Esophagus squamous epithelium (tissue), 5 donors: ENCODE measurements around the gene CCDC50. TPM values are rescaled to one million over a fixed set of nuclear protein-coding genes. Genes with fewer than 3 reads are reported as not detected.

Source experiments
- DNase-seq: peaks from one replicate; lab custom pipeline; 2025; lab: John Stamatoyannopoulos, UW
- H3K27ac ChIP-seq, 4 donors: fragments of 200-600 bp; sonication (generic); one replicate each; pipeline ENCODE4 v1.5.1; 2016 to 2019; ENCODE audit warnings: mild to moderate bottlenecking in 1 of 4
- H3K27me3 ChIP-seq, 4 donors: fragments of 200-600 bp; sonication (generic); 1 replicate in 3 of 4; 2 replicates in 1 of 4; pipeline versions ENCODE4 v1.5.1 to v1.6.0; 2017 to 2021; ENCODE audit warnings: antibody characterized with exemption in 1 of 4
- H3K36me3 ChIP-seq, 3 donors: fragments of 200-600 bp; sonication (generic); one replicate each; pipeline ENCODE4 v1.5.1; 2016 to 2019
- H3K4me1 ChIP-seq, 3 donors: fragments of 200-600 bp; sonication (generic); one replicate each; pipeline ENCODE4 v1.5.1; 2017 to 2019
- H3K4me3 ChIP-seq, 4 donors: fragments of 200-600 bp; sonication (generic); 1 replicate in 3 of 4; 2 replicates in 1 of 4; pipeline ENCODE4 v1.5.1; 2016 to 2019; ENCODE audit warnings: mild to moderate bottlenecking in 2 of 4, moderate library complexity in 1 of 4
- H3K9me3 ChIP-seq, 3 donors: fragments of 200-600 bp; sonication (generic); one replicate each; pipeline ENCODE4 v1.5.1; 2016 to 2019
- POLR2A ChIP-seq, 4 donors: fragments of 450-650 bp; IDR thresholded peaks; one replicate each; pipeline ENCODE4 v1.6.1; 2017; ENCODE audit warnings: antibody characterized with exemption in 4 of 4, mild to moderate bottlenecking in 4 of 4, moderate library complexity in 3 of 4
- WGBS, 2 donors: methylation state at CpG; one replicate each; pipeline ENCODE4 v1.1.5; 2018; 5-methylcytosine and 5-hydroxymethylcytosine counted together
- intact Hi-C: fragments of 100-400 bp; cut with DNase I; formaldehyde crosslinking; loops from one replicate; pipeline ENCODE4 v1.15.0; 2022
- total RNA-seq, 4 donors: library from RNA; depleted of rRNA; stranded (reverse); fragments of >200 nt; gene quantifications; one replicate each; pipeline ENCODE4 v1.1.0, GENCODE V29; 2016
- TF ChIP-seq, protein P1 (sequence below), 6 experiments: fragments of 450-650 bp in 4 of 6; fragments of 200-600 bp in 2 of 6; sonication (generic) in 2 of 6; IDR thresholded peaks; one replicate each; pipeline ENCODE4 v1.5.1; 2016 to 2019; ENCODE audit warnings: antibody characterized with exemption in 6 of 6, mild to moderate bottlenecking in 4 of 6, moderate library complexity in 4 of 6
- donor health status: DM: yes; HTN: yes; CAD: no.

Gene CCDC50
- total RNA-seq, 4 donors from 2014 or later: 12.7 to 56.6 (median 30.5) TPM

- peaks cover 0 to 4% (median 0%) of the 10 kb centered on the region in 3 donors for H3K9me3 ChIP-seq
- intact Hi-C loops: loop anchor here (10.0 kb wide), 1 partner anchor 1030 kb away; no protein-coding TSS in a partner anchor
- H3K4me1 ChIP-seq: no peaks in the 10 kb centered on the region
- TF ChIP-seq, protein P1, sequence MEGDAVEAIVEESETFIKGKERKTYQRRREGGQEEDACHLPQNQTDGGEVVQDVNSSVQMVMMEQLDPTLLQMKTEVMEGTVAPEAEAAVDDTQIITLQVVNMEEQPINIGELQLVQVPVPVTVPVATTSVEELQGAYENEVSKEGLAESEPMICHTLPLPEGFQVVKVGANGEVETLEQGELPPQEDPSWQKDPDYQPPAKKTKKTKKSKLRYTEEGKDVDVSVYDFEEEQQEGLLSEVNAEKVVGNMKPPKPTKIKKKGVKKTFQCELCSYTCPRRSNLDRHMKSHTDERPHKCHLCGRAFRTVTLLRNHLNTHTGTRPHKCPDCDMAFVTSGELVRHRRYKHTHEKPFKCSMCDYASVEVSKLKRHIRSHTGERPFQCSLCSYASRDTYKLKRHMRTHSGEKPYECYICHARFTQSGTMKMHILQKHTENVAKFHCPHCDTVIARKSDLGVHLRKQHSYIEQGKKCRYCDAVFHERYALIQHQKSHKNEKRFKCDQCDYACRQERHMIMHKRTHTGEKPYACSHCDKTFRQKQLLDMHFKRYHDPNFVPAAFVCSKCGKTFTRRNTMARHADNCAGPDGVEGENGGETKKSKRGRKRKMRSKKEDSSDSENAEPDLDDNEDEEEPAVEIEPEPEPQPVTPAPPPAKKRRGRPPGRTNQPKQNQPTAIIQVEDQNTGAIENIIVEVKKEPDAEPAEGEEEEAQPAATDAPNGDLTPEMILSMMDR (IDR thresholded peaks at IDR 0.05): no peak
- TF ChIP-seq POLR2A (IDR thresholded peaks at IDR 0.05): no peak
- H3K27me3 ChIP-seq: no peaks in the 10 kb centered on the region
- H3K36me3 ChIP-seq: no peaks in the 10 kb centered on the region
- H3K27ac ChIP-seq: no peak overlapping the region
- no peak overlapping the region for H3K4me3 ChIP-seq
- WGBS, 2 donors: 90 to 94% methylated on average over 1 of the region's 1 CpG
- DNase-seq: no peak
Measured at GRCh38 chr3:191414732-191415131, 85.5 kb downstream of the CCDC50 start.

- intact Hi-C loops: loop anchor here (10.0 kb wide), 1 partner anchor 1029 kb away; no protein-coding TSS in a partner anchor
- no peak for DNase-seq
- no peak for TF ChIP-seq POLR2A (IDR thresholded peaks at IDR 0.05)
- TF ChIP-seq, protein P1 (IDR thresholded peaks at IDR 0.05): no peak
Measured at GRCh38 chr3:191415566-191415965, 86.4 kb downstream of the CCDC50 start.

DNA sequence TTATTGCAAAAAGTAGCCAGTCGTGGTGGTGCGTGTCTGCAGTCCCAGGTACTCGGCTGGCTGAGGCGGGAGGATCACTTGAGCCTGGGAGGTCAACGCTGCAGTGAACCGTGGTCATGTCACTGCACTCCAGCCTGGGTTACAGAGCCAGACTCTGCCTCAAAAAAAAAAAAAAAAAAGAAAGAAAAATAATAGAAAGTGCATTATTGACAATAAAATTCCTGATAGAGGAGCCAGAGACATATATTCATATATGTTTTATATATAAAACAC is 88.2 kb downstream of the CCDC50 start:
- TF ChIP-seq POLR2A (IDR thresholded peaks at IDR 0.05): no peak
- Histone ChIP-seq H3K9me3 (no peaks in the 10 kb centered on the region), H3K4me3 (no peak overlapping the region), H3K4me1 (no peaks in the 10 kb centered on the region), H3K27me3 (no peaks in the 10 kb centered on the region), H3K27ac (no peak overlapping the region), H3K36me3 (no peaks in the 10 kb centered on the region)
- intact Hi-C loops: loop anchor here (10.0 kb wide), 1 partner anchor 1027 kb away; no protein-coding TSS in a partner anchor
- WGBS, 2 donors: 79 to 82% methylated on average over 6 of the region's 6 CpGs
- no peak for DNase-seq

More at GRCh38 chr3:191415566-191415965, 86.4 kb downstream of the CCDC50 start:
- Histone ChIP-seq H3K4me3 (no peak overlapping the region), H3K4me1 (no peaks in the 10 kb centered on the region), H3K9me3 (no peaks in the 10 kb centered on the region), H3K27me3 (no peaks in the 10 kb centered on the region), H3K27ac (no peak overlapping the region), H3K36me3 (no peaks in the 10 kb centered on the region)
- WGBS, 2 donors: 83 to 89% methylated on average over 9 of the region's 9 CpGs

- Histone ChIP-seq H3K27me3 (no peaks in the 10 kb centered on the region), H3K4me3 (no peak overlapping the region), H3K9me3 (no peaks in the 10 kb centered on the region), H3K4me1 (no peaks in the 10 kb centered on the region), H3K27ac (no peak overlapping the region), H3K36me3 (no peaks in the 10 kb centered on the region)
- DNase-seq: no peak
- no peak for TF ChIP-seq POLR2A (IDR thresholded peaks at IDR 0.05)
- TF ChIP-seq, protein P1 (IDR thresholded peaks at IDR 0.05): no peak
- intact Hi-C loops: no loop called here
- WGBS, 2 donors: 71 to 74% methylated on average over 2 of the region's 2 CpGs
Measured at GRCh38 chr3:191420771-191421170, 91.6 kb downstream of the CCDC50 start.

DNA sequence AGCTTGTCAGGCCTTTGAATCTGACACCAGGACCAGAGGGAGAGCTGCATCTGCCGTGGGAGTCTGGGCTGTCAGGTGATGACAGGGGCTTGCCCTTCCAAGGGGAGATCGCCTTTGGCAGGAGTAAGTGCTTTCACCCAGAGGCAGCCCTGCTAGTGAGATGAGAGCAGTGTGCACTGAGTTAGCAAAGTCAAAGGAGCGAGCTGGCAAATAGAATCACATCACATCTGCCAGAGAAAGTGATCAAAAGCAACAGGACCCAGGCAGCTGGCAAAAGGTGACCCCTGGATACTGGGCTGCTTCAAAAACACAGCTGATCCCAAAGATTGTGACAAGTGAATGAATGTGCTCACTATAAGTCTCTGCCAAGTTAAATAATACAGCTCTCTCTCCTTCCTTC is 95.7 kb downstream of the CCDC50 start:
- H3K36me3 ChIP-seq: no peaks in the 10 kb centered on the region
- H3K4me3 ChIP-seq: no peak overlapping the region
- 60 to 63% methylated on average over 1 to 3 of the region's 3 CpGs for WGBS, 2 donors
- H3K27ac ChIP-seq: no peak overlapping the region
- H3K9me3 ChIP-seq: no peaks in the 10 kb centered on the region
- H3K4me1 ChIP-seq: no peaks in the 10 kb centered on the region
- DNase-seq: no peak
- intact Hi-C loops: no loop called here
- TF ChIP-seq POLR2A (IDR thresholded peaks at IDR 0.05): no peak
- TF ChIP-seq, protein P1 (IDR thresholded peaks at IDR 0.05): no peak
- H3K27me3 ChIP-seq: no peaks in the 10 kb centered on the region

DNA sequence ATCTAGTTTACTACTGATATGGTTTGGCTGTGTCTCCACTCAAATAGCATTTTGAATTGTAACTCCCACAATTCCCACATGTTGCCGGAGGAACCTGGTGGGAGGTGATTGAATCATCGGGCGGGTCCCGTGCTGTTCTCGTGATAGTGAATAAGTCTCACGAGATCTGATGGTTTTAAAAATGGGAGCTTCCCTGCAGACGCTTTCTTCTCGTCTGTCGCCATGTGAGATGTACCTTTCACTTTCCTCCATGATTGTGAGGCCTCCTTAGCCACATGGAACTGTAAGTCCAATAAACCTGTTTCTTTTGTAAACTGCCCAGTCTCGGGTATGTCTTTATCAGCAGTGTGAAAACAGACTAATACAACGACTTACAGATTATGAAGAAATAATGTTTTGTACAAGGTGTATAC is 96.1 kb downstream of the CCDC50 start:
- Histone ChIP-seq H3K9me3 (no peaks in the 10 kb centered on the region), H3K4me3 (no peak overlapping the region), H3K36me3 (no peaks in the 10 kb centered on the region), H3K27me3 (no peaks in the 10 kb centered on the region), H3K27ac (no peak overlapping the region), H3K4me1 (no peaks in the 10 kb centered on the region)
- no peak for TF ChIP-seq POLR2A (IDR thresholded peaks at IDR 0.05)
- TF ChIP-seq, protein P1 (IDR thresholded peaks at IDR 0.05): no peak
- WGBS, 2 donors: 89 to 91% methylated on average over 11 of the region's 11 CpGs
- intact Hi-C loops: no loop called here
- DNase-seq: no peak
